CD14-positive monocyte (primary cell): ENCODE measurements around the gene IL6. TPM values are rescaled to one million over a fixed set of nuclear protein-coding genes. Genes with fewer than 3 reads are reported as not detected.

Experiments used
- DNase-seq, 3 donors: peaks; one replicate each; pipeline ENCODE4 v3.0.0-alpha.2; 2011 to 2022
- H2AFZ ChIP-seq: 2 replicates; pipeline ENCODE4 v1.6.0; 2012; ENCODE audit warnings: mild to moderate bottlenecking, low read depth, low read length, inconsistent platforms; ENCODE audit not compliant: insufficient read depth, poor library complexity, severe bottlenecking
- H3K27ac ChIP-seq, 2 donors: 1 replicate in 1 of 2; 2 replicates in 1 of 2; pipeline ENCODE4 v1.5.1; 2012 to 2013; ENCODE audit warnings: low read length in 2 of 2, control low read depth in 1 of 2, inconsistent platforms in 1 of 2, low read depth in 1 of 2, mild to moderate bottlenecking in 1 of 2
- H3K27me3 ChIP-seq, 2 donors: one replicate each; pipeline versions ENCODE4 v1.6.0 to v1.6.1; 2011 to 2013; ENCODE audit warnings: low read length in 2 of 2; ENCODE audit not compliant: control insufficient read depth in 2 of 2, insufficient read depth in 2 of 2
- H3K36me3 ChIP-seq, 2 donors: replicated peaks in 1 of 2; 1 replicate in 1 of 2; 2 replicates in 1 of 2; pipeline versions ENCODE4 v1.5.1 to v1.6.1; 2012 to 2013; ENCODE audit warnings: low read length in 2 of 2, control low read depth in 1 of 2, inconsistent platforms in 1 of 2, mild to moderate bottlenecking in 1 of 2; ENCODE audit not compliant: insufficient read depth in 2 of 2, control insufficient read depth in 1 of 2
- H3K4me1 ChIP-seq, 2 donors: 1 replicate in 1 of 2; 2 replicates in 1 of 2; pipeline versions ENCODE4 v1.5.1 to v1.6.1; 2012 to 2013; ENCODE audit warnings: low read length in 2 of 2, control low read depth in 1 of 2, inconsistent platforms in 1 of 2, mild to moderate bottlenecking in 1 of 2, moderate library complexity in 1 of 2; ENCODE audit not compliant: insufficient read depth in 2 of 2, control insufficient read depth in 1 of 2
- H3K4me2 ChIP-seq: replicated peaks from 2 replicates; pipeline ENCODE3; 2012; ENCODE audit warnings: low read length, moderate library complexity, mild to moderate bottlenecking; ENCODE audit not compliant: poor library complexity, severe bottlenecking; ENCODE audit errors: extremely low read depth
- H3K4me3 ChIP-seq, 3 experiments: fragments of 200-600 bp in 1 of 3; sonication (generic) in 1 of 3; replicated peaks in 1 of 3; 1 replicate in 2 of 3; 2 replicates in 1 of 3; pipeline ENCODE4 v1.5.1; 2011 to 2013; ENCODE audit warnings: low read length in 3 of 3, mild to moderate bottlenecking in 3 of 3, control low read depth in 2 of 3, low read depth in 2 of 3, inconsistent platforms in 1 of 3, moderate library complexity in 1 of 3
- H3K79me2 ChIP-seq: 2 replicates; pipeline ENCODE4 v1.6.0; 2012; ENCODE audit warnings: mild to moderate bottlenecking, control low read depth, inconsistent platforms, low read length, moderate library complexity; ENCODE audit not compliant: insufficient read depth
- H3K9ac ChIP-seq: 2 replicates; pipeline ENCODE4 v1.6.0; 2017; ENCODE audit warnings: low read length, mild to moderate bottlenecking; ENCODE audit not compliant: insufficient read depth, poor library complexity, severe bottlenecking
- H3K9me3 ChIP-seq, 2 donors: replicated peaks in 1 of 2; 1 replicate in 1 of 2; 2 replicates in 1 of 2; pipeline versions ENCODE4 v1.5.1 to v1.6.1; 2012 to 2013; ENCODE audit warnings: low read length in 2 of 2, control low read depth in 1 of 2; ENCODE audit not compliant: control insufficient read depth in 1 of 2, insufficient read depth in 1 of 2
- H4K20me1 ChIP-seq: 2 replicates; pipeline ENCODE4 v1.6.0; 2012; ENCODE audit warnings: mild to moderate bottlenecking, low read length, control low read depth, moderate library complexity; ENCODE audit not compliant: insufficient read depth
- H3K27ac Mint-ChIP-seq, 7 donors: one replicate each; pipeline ENCODE4 v1.8.0; 2020; ENCODE audit warnings: mild to moderate bottlenecking in 7 of 7, mixed read lengths in 7 of 7, moderate library complexity in 6 of 7, inconsistent platforms in 2 of 7
- H3K27me3 Mint-ChIP-seq, 3 donors: one replicate each; pipeline ENCODE4 v1.8.0; 2021 to 2022; ENCODE audit warnings: low read depth in 3 of 3, mild to moderate bottlenecking in 3 of 3, mixed read lengths in 3 of 3, moderate library complexity in 3 of 3, inconsistent platforms in 1 of 3
- H3K36me3 Mint-ChIP-seq, 2 donors: one replicate each; pipeline ENCODE4 v1.8.0; 2020; ENCODE audit warnings: mixed read lengths in 2 of 2, inconsistent platforms in 1 of 2, mild to moderate bottlenecking in 1 of 2
- H3K4me1 Mint-ChIP-seq: one replicate; pipeline ENCODE4 v1.8.0; 2020; ENCODE audit warnings: mild to moderate bottlenecking, mixed read lengths
- H3K4me3 Mint-ChIP-seq, 2 donors: one replicate each; pipeline ENCODE4 v1.8.0; 2020; ENCODE audit warnings: mild to moderate bottlenecking in 2 of 2, mixed read lengths in 2 of 2, moderate library complexity in 1 of 2
- H3K9me3 Mint-ChIP-seq, 7 donors: one replicate each; pipeline ENCODE4 v1.8.0; 2020 to 2022; ENCODE audit warnings: mixed read lengths in 7 of 7, mild to moderate bottlenecking in 6 of 7, moderate library complexity in 6 of 7, inconsistent platforms in 2 of 7
- WGBS: methylation state at CpG from one replicate; pipeline ENCODE4 v1.1.5; 2013; ENCODE audit warnings: missing lambda C conversion rate; ENCODE audit not compliant: insufficient coverage; 5-methylcytosine and 5-hydroxymethylcytosine counted together
- intact Hi-C, 2 donors: fragments of 100-400 bp; cut with micrococcal nuclease; formaldehyde crosslinking; loops; one replicate each; pipeline versions ENCODE4 v1.15.0 to v1.15.1; 2023
- polyA plus RNA-seq, 3 donors: library from polyadenylated mRNA; depleted of rRNA in 1 of 3; unstranded in 2 of 3; stranded (reverse) in 1 of 3; fragments of 300-500 nt in 2 of 3; fragments of >200 nt in 1 of 3; fragmentation: Illumina TruSeq in 2 of 3; gene quantifications; 1 replicate in 2 of 3; 2 replicates in 1 of 3; pipeline ENCODE4 v1.2.3, GENCODE V29; 2012 to 2021
- TF ChIP-seq, protein P1 (sequence below): fragments of 200-600 bp; IDR thresholded peaks from one replicate; pipeline ENCODE4 v1.8.0; 2022; ENCODE audit warnings: antibody characterized with exemption, mild to moderate bottlenecking

IL6 gene
- polyA plus RNA-seq, 3 donors: 0.28 to 3.5 (median 1.6) TPM

DNA sequence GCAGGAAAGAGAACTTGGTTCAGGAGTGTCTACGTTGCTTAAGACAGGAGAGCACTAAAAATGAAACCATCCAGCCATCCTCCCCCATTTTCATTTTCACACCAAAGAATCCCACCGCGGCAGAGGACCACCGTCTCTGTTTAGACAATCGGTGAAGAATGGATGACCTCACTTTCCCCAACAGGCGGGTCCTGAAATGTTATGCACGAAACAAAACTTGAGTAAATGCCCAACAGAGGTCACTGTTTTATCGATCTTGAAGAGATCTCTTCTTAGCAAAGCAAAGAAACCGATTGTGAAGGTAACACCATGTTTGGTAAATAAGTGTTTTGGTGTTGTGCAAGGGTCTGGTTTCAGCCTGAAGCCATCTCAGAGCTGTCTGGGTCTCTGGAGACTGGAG lies 1.4 kb upstream of the IL6 start:
- H3K4me3 Mint-ChIP-seq: peak overlapping the region; percentile 52 to 89
- peaks cover 67% of the 10 kb centered on the region for H3K4me1 Mint-ChIP-seq
- H2AFZ ChIP-seq: no peak overlapping the region
- no peak overlapping the region for H3K9ac ChIP-seq
- H3K79me2 ChIP-seq: no peaks in the 10 kb centered on the region
- intact Hi-C loops: loop anchor here (10.0 kb wide), 1 partner anchor 61 kb away; no protein-coding TSS in a partner anchor
- H3K4me2 ChIP-seq: peak overlapping the region; percentile 4
- WGBS: 71% methylated on average over 7 of the region's 9 CpGs
- no peaks in the 10 kb centered on the region for H4K20me1 ChIP-seq
- H3K36me3 Mint-ChIP-seq: peaks cover 0 to 1% of the 10 kb centered on the region in 2 donors
- H3K4me1 ChIP-seq: peaks cover 58 to 68% of the 10 kb centered on the region in 2 donors
- H3K27me3 ChIP-seq: peaks cover 7 to 14% of the 10 kb centered on the region in 2 donors
- peak overlapping the region in 2 of 7 donors; percentile 63 to 79 for H3K27ac Mint-ChIP-seq
- TF ChIP-seq, protein P1, sequence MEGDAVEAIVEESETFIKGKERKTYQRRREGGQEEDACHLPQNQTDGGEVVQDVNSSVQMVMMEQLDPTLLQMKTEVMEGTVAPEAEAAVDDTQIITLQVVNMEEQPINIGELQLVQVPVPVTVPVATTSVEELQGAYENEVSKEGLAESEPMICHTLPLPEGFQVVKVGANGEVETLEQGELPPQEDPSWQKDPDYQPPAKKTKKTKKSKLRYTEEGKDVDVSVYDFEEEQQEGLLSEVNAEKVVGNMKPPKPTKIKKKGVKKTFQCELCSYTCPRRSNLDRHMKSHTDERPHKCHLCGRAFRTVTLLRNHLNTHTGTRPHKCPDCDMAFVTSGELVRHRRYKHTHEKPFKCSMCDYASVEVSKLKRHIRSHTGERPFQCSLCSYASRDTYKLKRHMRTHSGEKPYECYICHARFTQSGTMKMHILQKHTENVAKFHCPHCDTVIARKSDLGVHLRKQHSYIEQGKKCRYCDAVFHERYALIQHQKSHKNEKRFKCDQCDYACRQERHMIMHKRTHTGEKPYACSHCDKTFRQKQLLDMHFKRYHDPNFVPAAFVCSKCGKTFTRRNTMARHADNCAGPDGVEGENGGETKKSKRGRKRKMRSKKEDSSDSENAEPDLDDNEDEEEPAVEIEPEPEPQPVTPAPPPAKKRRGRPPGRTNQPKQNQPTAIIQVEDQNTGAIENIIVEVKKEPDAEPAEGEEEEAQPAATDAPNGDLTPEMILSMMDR: no peak
- H3K9me3 Mint-ChIP-seq: peaks cover 0 to 3% (median 0%) of the 10 kb centered on the region in 7 donors
- H3K27me3 Mint-ChIP-seq: peaks cover 3 to 9% (median 6%) of the 10 kb centered on the region in 3 donors
- no peak overlapping the region for H3K27ac ChIP-seq
- DNase-seq: no peak
- H3K4me3 ChIP-seq: no peak overlapping the region
- no peaks in the 10 kb centered on the region for H3K36me3 ChIP-seq
- no peaks in the 10 kb centered on the region for H3K9me3 ChIP-seq

DNA sequence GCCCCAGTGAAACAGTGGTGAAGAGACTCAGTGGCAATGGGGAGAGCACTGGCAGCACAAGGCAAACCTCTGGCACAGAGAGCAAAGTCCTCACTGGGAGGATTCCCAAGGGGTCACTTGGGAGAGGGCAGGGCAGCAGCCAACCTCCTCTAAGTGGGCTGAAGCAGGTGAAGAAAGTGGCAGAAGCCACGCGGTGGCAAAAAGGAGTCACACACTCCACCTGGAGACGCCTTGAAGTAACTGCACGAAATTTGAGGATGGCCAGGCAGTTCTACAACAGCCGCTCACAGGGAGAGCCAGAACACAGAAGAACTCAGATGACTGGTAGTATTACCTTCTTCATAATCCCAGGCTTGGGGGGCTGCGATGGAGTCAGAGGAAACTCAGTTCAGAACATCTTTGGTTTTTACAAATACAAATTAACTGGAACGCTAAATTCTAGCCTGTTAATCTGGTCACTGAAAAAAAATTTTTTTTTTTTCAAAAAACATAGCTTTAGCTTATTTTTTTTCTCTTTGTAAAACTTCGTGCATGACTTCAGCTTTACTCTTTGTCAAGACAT lies 574 bp upstream of the IL6 start:
- H3K27me3 ChIP-seq: peaks cover 7 to 14% of the 10 kb centered on the region in 2 donors
- no peak overlapping the region for H3K27ac ChIP-seq
- TF ChIP-seq, protein P1: peak; percentile 70
- Mint-ChIP-seq H3K27me3 (peaks cover 3 to 9% (median 6%) of the 10 kb centered on the region in 3 donors), H3K36me3 (peaks cover 0 to under 1% of the 10 kb centered on the region in 2 donors), H3K4me3 (peak overlapping the region; percentile 71 to 89), H3K9me3 (peaks cover 0 to 3% (median 0%) of the 10 kb centered on the region in 7 donors), H3K27ac (peak overlapping the region in 6 of 7 donors; percentile 41 to 89 (median 84)), H3K4me1 (peaks cover 66% of the 10 kb centered on the region)
- H3K79me2 ChIP-seq: no peaks in the 10 kb centered on the region
- H3K4me1 ChIP-seq: peaks cover 55 to 62% of the 10 kb centered on the region in 2 donors
- H4K20me1 ChIP-seq: no peaks in the 10 kb centered on the region
- DNase-seq: peak; percentile 37 to 60 (median 52)
- H2AFZ ChIP-seq: peak overlapping the region; percentile 10
- intact Hi-C loops: loop anchor here (2.0 to 10.0 kb wide), 2 partner anchors 62 to 164 kb away; no protein-coding TSS in a partner anchor
- H3K9ac ChIP-seq: peak overlapping the region; percentile 15
- H3K9me3 ChIP-seq: no peaks in the 10 kb centered on the region
- 6% methylated on average over 5 of the region's 8 CpGs for WGBS
- H3K4me3 ChIP-seq: peak overlapping the region in 1 of 3 experiments; percentile 62
- H3K4me2 ChIP-seq: peak overlapping the region; percentile 71
- no peaks in the 10 kb centered on the region for H3K36me3 ChIP-seq
